Left ventricle myocardium inferior (tissue), 1 donor: Measurements from ENCODE around the gene ATF6. TPM values are rescaled to one million over a fixed set of nuclear protein-coding genes. Genes with fewer than 3 reads are reported as not detected.

Experiments used
- DNase-seq: peaks from one replicate; pipeline ENCODE4 v3.0.0-alpha.2; 2020
- H3K27ac ChIP-seq: fragments of 200-600 bp; replicated peaks from 2 replicates; pipeline ENCODE4 v1.8.0; 2021
- H3K27me3 ChIP-seq: fragments of 200-600 bp; 2 replicates; pipeline ENCODE4 v1.8.0; 2021; ENCODE audit warnings: low read depth
- H3K36me3 ChIP-seq: fragments of 200-600 bp; 2 replicates; pipeline ENCODE4 v1.8.0; 2021
- H3K4me1 ChIP-seq: fragments of 200-600 bp; 2 replicates; pipeline ENCODE4 v1.8.0; 2021
- H3K4me3 ChIP-seq: fragments of 200-600 bp; 2 replicates; pipeline ENCODE4 v1.8.0; 2021; ENCODE audit warnings: mild to moderate bottlenecking, moderate library complexity
- H3K9me3 ChIP-seq: fragments of 200-600 bp; replicated peaks from 2 replicates; pipeline ENCODE4 v1.8.0; 2021
- intact Hi-C: fragments of 100-400 bp; cut with micrococcal nuclease; formaldehyde crosslinking; loops from one replicate; pipeline ENCODE4 v1.11.0; 2022
- total RNA-seq: library from RNA; stranded (reverse); fragmentation: NEBNext Ultra II Directional; extraction: Animal tissue kit (Norgen Biotek cat#: 25700); gene quantifications from one replicate; pipeline ENCODE4 v1.2.1, GENCODE V29; 2021
- TF ChIP-seq, protein P1 (sequence below): fragments of 200-600 bp; IDR thresholded peaks from 2 replicates; pipeline ENCODE4 v1.8.0; 2021; ENCODE audit warnings: antibody characterized with exemption, mild to moderate bottlenecking, borderline replicate concordance
- donor health status: DM: no; HTN: yes; CAD: no; lungs with severe emphysema.

Gene ATF6
- total RNA-seq, 1 donor from 2014 or later = 13.0 TPM

DNA sequence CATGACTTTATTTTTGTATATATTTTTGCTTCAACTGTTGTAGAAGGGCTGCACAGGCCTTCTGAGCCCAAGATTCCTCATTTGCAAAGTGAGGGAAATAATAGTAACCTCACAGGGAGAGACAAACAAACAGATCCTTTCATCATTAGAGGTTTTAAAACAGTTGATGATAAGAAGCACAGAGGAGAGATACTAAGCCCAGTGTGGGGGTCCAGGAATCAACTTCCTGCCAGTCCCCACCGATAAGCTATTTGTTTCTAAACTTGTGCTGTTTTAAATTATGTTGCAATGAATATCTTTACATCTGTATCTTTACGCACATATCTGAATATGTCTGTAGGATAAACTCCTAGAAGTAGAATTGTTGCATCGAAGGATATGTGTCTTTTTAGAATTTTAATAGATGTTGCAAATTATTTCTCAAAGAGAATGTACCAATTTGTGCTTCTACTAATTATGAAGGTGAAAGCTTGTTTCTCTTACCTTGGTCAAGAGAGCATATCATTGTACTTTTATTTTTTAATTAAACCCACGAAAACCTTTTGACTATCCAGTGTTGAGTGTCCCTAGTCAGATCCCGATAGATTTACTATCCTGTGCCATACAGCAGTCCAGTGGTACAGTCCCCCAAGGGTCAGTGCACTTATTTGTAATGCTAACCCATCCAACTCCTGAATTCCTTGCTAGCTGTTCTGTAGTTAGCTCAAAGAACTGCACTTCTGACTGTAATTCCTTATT is 34.0 kb upstream of the ATF6 start:
- Histone ChIP-seq H3K27me3 (no peaks in the 10 kb centered on the region), H3K9me3 (no peaks in the 10 kb centered on the region), H3K4me3 (no peak overlapping the region), H3K4me1 (peaks cover 17% of the 10 kb centered on the region), H3K36me3 (no peaks in the 10 kb centered on the region), H3K27ac (no peak overlapping the region)
- intact Hi-C loops = no loop called here
- TF ChIP-seq, protein P1, sequence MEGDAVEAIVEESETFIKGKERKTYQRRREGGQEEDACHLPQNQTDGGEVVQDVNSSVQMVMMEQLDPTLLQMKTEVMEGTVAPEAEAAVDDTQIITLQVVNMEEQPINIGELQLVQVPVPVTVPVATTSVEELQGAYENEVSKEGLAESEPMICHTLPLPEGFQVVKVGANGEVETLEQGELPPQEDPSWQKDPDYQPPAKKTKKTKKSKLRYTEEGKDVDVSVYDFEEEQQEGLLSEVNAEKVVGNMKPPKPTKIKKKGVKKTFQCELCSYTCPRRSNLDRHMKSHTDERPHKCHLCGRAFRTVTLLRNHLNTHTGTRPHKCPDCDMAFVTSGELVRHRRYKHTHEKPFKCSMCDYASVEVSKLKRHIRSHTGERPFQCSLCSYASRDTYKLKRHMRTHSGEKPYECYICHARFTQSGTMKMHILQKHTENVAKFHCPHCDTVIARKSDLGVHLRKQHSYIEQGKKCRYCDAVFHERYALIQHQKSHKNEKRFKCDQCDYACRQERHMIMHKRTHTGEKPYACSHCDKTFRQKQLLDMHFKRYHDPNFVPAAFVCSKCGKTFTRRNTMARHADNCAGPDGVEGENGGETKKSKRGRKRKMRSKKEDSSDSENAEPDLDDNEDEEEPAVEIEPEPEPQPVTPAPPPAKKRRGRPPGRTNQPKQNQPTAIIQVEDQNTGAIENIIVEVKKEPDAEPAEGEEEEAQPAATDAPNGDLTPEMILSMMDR = no peak
- no peak for DNase-seq

DNA sequence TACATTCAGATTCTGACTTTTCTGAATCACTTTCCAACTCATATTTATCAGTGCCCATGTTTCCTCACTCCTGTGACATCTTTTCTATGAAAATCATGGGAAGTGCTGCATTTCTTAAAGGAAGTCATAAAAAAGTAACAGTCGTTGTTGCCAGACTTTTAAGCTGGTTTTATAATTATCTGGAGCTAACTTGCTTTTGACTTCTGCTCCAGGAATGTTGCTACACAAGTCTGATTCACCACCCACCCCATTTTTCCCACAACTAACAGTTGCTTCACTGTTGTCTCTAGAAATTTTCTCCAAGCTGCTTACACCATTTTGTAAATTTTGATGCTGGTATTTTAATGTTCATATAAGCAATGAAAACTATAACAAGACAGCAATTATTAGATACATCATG is 32.6 kb upstream of the ATF6 start:
- DNase-seq = no peak
- H3K4me1 ChIP-seq = peaks cover 9% of the 10 kb centered on the region
- H3K27ac ChIP-seq = peak overlapping the region; percentile 47

DNA sequence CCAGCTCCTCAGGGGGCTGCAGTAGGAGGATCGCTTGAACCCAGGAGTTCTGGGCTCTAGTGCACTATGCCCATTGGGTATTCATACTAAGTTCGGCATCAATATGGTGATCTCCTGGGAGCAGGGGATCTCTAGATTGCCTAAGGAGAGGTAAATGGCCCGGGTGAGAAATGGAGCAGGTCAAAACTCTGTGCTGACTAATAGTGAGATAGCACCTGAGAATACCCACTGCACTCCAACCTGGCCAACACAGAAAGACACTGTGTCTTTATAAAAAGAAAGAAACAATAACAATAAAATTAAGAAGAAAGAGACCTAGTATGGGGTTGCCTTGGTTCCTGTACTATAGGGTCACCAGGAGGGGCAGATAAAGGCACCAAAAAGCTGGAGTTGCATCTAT is 30.3 kb upstream of the ATF6 start:
- TF ChIP-seq, protein P1 = no peak
- DNase-seq = no peak
- peaks cover 10% of the 10 kb centered on the region for H3K27me3 ChIP-seq
- no peak overlapping the region for H3K4me3 ChIP-seq
- peaks cover 12% of the 10 kb centered on the region for H3K4me1 ChIP-seq
- intact Hi-C loops = no loop called here
- H3K36me3 ChIP-seq = no peaks in the 10 kb centered on the region
- H3K9me3 ChIP-seq = no peaks in the 10 kb centered on the region
- H3K27ac ChIP-seq = no peak overlapping the region

More for the DNA sequence above, 32.6 kb upstream of the ATF6 start:
- Histone ChIP-seq H3K9me3 (no peaks in the 10 kb centered on the region), H3K4me3 (no peak overlapping the region), H3K27me3 (no peaks in the 10 kb centered on the region), H3K36me3 (no peaks in the 10 kb centered on the region)
- TF ChIP-seq, protein P1 = no peak
- intact Hi-C loops = no loop called here

DNA sequence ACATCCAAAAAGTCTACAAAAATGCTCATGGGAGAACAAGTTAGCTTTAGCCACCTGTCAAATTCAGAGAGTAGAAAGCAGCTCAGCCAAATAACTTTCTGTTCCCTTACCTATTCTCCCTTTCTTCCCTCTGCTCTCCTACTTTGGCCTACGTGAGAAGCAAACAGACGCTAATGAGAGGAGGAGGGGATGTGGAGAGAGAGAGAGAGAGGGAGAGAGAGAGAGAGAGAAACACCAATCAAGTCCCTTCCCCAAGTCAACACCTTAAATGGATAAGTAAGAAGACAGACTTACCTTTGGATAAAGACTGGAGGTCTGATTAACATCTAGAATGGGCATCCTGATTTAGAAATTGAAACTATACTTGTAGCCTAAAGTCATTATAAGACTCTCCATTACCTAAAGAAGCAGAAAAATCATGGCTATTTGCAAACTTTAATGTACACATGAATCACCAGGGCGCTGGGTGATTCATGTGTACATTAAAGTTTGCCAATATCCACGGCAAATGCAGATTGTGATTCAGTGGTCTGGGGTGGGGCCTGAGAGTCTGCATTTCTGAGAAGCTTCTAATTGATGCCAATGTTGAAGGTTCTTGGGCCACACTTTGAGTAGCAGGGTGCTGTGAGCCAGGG is 29.7 kb upstream of the ATF6 start:
- DNase-seq = no peak
- H3K27me3 ChIP-seq = peaks cover 10% of the 10 kb centered on the region
- no peaks in the 10 kb centered on the region for H3K36me3 ChIP-seq
- no peak overlapping the region for H3K27ac ChIP-seq
- no peak overlapping the region for H3K4me3 ChIP-seq
- TF ChIP-seq, protein P1 = no peak
- H3K4me1 ChIP-seq = peaks cover 12% of the 10 kb centered on the region
- intact Hi-C loops = no loop called here
- no peaks in the 10 kb centered on the region for H3K9me3 ChIP-seq

DNA sequence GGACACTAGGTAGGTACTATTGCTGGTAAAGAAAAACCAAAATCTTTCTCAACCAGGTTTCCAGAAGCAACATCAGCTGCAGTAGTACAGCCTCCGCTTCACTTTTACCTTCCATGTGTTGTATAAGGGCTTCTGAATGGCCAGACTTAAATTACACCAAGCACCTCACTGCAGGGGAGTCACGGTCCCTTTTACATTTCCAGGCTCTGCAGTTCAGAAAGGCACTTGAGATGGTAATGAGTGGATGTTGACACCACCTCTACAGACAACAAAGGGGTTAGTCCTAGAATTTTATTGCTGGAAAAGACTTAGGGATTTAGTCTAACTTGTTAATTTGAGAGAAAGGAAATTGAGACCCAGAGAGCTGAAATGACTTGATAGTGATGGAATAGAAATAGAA is 28.5 kb upstream of the ATF6 start:
- Histone ChIP-seq H3K27me3 (peaks cover 10% of the 10 kb centered on the region), H3K36me3 (no peaks in the 10 kb centered on the region), H3K4me1 (peaks cover 12% of the 10 kb centered on the region), H3K9me3 (no peaks in the 10 kb centered on the region), H3K4me3 (no peak overlapping the region), H3K27ac (no peak overlapping the region)
- TF ChIP-seq, protein P1 = no peak
- DNase-seq = no peak
- intact Hi-C loops = no loop called here
